NCI-H510A treated with DMSO at 0.1 percent for 48 hours (cell line): ENCODE results near the gene SH3D19.

Experiments
- DNase-seq: peaks from one replicate; lab custom pipeline; 2025; lab: John Stamatoyannopoulos, UW

The SH3D19 gene

DNA sequence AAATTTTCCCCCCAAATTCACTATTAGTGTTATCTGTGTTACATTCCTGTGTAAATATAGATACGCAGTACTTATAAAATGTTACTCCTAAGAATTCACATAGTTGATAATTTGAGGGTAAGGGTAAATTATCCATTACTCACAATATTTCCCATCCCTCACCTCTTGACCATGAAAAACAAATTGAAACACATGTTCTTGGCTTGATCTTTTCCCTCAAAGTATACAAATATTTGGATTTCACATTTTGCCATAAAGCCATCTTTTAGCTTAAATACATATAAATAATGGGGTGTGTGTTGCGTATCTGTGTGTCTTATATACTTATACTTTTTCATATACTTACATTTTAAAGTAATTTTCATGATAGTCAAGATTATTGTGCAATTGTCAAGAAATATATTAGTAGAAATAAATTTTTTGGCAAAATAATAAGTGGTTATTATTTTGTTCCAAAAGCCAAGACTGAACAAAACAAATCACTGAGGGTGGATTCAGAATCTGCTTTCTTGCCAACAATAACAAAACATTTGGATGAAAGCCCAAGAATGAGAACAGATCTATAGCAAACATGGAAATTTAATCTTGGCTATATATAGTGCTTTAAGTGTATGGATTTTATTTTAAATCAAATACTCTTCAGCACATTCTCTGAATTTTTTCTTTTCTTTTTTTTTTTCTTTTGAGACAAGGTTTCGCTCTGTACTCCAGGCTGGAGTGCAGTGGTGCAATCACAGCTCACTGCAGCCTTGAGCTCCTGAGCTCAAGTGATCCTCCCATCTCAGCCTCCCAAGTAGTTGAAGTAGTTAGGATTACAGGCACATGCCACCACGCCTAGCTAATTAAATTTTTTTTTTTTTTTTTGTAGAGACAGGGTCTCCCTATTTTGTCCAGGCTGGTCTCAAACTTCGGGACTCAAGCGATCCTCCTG is 97.0 kb downstream of the SH3D19 start:
- DNase-seq, result no peak

DNA sequence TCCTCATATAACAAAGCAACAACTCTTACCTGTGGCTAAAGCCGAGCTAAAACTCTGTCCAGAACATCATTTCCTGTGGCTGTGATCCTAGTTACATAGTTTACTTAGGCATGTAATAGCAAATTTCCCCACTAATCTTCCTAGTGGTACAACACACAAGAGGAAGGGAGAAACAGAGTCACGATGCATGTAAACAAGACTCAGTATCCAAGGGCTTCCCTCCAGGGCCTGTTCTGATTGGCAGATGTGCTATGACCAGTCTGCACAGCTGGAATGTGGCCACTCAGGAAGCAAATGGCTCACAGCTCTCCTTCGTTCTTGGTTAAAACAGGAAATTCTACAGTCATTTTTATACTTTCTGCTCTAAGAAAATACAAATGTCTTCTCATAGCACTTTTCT is 97.7 kb downstream of the SH3D19 start:
- DNase-seq, result no peak

DNA sequence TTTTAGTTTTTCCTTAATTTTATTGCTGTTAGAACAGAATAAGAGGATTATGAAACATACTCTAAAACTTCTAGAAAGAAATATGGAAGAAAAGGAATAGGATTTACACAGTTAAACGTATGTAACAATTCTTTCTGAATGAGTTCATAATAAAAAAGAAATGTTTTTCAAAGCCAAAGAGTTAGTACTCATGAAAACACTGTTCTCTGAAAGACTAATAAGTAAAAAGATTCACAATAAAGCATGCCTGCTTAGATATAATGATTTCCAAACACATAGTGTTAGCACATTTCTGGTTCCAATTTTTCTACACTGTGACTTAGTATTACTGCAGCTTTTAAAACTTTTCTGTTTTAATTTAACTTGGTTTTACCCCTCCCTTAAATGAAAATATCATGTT is 98.2 kb downstream of the SH3D19 start:
- no peak for DNase-seq

DNA sequence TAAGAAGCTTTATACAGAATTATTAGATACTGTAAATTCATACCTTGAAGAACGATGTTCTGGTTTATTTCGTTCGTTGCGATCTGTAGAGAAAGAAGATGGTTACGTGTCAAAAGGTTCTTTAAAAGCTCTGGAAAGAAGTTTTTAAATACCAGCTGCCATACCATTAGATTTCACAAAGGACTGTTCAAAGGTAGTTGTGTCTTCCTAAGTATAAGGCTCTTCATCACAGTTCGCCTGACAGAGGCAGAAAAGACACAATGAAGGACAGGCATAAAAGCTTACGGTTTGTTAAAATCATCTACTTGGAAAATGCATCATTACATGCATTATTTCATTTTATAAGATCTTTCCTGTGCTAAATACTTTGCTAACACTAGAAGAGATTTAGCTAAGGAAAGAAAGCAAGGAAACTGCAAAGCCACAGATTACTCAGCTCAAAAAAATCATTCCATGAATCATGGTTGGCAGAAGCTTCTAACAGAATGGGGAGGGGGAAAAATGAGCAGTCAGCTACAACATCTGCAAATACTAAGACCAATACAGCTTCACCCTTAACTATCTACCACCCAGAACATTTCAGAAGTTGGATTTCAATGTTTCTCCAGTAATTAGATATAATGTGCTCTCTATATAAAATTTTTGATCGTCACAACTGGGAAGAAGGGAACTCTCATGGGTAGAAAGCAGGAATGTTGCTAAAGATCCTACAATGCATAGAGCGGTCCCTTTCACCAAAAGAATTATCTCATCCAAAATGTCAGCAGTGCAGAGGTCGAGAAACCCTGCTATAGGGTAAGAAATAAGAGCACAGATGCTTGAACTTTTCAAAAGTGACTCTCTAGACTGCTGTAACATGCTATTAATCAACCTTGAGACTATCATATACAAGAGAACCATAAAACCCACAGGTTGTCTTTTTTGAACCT is 99.1 kb downstream of the SH3D19 start:
- no peak for DNase-seq

DNA sequence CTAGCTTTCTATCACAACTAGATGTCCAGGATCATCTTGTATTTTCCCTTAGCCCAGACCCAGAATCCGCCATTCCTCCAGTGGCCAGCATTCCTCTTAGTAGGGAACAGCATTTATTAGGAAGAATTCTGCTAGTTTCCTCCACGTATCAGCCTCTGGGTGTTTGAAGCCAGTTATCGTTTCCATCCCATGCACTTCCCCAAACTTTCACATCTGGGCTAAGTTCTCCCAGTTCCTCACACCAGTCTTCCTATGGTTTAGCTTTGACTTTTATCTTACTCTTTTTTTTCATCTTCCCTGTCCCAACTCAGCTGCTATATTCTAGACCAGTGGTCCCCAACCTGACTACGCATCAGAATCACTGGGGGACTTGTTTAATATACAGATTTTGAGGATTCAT is 101.9 kb downstream of the SH3D19 start:
- DNase-seq, result no peak

DNA sequence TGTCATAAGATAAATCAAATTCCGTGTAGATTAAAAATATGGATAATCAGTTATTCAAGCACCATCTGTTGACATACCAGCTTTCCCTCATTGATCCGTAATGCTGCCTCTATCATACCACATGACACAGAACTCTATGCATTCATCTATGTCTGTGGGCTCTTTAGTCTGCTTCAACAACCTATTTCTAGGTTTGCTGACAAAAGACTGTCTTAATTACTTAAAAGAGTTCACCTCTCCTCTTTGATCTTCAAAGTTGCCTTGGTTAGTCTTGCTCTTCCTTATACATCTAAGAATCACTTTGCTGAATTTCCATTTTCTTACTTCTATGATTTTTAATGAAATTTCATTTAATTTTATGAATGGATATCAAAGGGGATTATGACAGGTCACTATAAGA is 105.5 kb downstream of the SH3D19 start:
- no peak for DNase-seq

DNA sequence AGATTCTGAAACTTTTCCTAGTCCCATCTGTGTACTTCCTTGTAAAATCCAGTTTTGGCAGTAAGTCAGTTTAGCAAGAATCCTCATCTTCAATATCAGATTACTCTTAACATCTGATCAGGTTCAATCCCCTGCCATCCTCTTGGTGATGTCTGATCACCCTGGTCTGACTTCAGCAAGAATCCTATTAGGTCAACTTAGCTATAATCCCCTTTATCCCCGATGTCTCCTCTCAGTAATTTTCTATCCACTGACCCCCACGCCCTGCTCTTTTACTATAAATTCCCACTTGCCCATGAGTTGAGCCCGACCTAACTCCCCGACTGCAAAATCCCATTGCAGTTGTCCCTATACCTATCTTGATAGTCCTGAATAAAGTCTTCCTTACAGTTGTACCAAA is 106.3 kb downstream of the SH3D19 start:
- no peak for DNase-seq

DNA sequence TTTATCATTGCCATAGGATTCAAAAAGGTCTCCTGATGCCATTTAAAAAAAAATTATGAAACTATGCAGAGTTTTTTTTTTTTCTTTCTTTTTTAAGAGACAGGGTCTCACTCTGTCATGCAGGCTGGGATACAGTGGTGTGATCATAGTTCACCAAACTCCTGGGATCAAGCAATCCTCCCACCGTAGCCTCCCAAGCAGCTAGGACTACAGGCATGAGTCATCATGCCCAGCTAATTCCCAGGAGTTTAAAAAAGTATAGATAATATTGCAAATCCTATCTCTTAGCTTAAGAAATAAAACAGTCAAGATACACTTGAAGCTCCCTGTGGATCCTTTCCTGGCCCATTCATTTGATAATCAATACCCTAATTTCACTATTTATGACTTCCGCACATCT is 107.1 kb downstream of the SH3D19 start:
- DNase-seq, result no peak

DNA sequence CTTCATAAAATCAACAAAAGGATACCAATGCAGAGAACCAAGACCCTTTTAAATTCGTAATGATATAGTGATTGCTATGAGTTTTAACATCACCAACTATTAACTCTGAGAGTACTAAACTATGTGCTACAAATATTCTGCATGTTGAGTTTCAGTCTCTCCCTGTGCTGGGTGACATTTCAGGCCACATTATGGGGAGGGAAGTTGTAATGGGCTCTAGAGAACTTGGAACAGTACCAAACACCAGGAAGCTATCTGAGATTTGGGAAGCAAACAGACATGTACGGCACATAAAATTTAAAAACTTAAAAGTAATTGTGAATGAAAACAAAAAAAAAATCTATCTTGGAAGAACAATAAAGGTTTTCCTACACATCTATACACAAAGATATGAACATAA is 108.1 kb downstream of the SH3D19 start:
- no peak for DNase-seq

DNA sequence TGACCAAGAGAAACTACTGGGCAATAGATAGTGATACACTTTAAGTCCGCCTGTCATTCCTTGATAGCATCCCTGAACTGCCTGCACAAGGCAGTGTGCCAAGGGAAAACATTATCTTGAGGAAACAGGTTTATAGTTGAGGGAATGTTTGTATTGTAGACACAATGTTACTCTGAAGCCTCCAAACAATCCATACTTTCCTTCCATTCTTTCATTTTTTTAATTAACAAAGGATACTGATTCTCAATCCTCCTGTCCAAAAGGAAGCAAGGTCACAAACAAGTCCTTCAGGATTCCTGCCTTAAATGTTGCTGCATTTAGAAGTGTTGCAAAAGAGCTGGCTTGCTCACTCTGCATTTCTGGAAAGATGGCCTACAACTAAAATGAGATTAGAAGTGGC is 110.1 kb downstream of the SH3D19 start:
- DNase-seq, result no peak

DNA sequence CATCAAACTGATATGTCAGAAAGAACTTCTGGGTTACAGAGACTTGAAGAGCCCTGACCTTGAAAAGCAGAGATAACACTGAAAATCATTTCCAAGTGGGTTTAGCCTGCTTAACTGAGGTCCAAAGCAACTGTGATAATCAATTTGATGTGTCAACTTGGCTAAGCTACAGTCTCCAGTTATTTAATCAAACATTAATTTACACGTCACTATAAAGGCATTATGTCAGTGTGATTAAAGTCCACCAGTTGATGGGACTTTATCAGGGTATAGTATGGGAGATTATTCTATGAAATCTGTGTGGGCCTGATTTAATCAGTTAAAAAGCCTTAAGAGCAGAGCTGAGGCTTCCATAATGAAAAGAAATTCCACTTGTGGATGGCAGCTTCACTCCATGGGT is 117.5 kb downstream of the SH3D19 start:
- DNase-seq, result no peak

DNA sequence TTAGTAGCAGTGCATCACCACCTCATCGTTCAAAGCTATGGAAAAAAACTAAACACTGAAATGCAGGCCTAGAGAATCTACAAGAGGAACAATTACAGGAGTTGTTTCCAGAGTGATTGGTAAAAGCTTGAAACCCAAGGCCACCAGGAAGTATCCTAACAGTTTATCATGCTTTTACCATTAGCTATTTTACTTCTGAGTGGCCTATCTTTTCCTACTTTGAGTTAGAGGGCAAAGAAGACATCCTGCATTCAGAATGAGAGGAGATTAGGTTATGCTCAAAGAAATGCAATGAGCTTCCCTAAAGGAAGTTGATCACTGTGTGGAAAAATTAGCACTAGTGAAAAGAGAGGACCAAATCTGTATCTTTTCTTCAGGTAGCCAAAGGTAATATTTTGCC is 118.2 kb downstream of the SH3D19 start:
- DNase-seq, result no peak

DNA sequence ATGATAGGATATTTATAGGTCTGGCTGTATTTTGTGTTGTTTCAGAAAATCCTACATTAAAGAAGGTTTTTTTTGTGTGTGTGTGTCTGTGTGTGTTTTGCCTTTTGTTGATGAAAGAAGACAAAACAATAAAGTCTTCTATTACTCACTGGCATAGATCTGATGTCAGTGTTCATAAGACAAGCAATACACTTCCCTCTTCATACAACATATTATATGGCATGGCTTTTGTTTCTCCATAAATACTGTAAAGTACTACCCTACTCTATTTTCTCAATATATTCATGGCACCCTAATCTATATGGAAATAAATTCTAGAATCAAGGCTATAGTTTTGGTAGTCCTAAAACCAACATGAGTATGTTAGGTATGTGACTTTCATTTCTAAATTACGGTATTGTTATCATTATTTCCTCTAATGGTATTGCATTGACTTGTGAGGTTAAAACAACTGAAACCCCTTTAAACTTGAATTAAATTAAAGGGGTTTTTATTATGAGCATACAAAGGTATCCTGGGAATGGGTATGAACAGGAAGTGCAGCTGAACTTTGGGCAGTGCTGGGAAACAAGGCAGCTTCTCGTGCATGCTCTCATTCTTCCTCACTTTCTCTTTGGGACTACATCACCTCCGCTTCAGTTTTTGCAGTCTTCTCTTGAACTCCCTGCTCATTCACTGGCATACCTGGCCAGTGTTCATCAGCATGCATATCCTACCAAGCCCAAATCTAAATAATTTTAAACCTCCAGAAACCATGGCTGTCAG is 119.0 kb downstream of the SH3D19 start:
- DNase-seq, result no peak

DNA sequence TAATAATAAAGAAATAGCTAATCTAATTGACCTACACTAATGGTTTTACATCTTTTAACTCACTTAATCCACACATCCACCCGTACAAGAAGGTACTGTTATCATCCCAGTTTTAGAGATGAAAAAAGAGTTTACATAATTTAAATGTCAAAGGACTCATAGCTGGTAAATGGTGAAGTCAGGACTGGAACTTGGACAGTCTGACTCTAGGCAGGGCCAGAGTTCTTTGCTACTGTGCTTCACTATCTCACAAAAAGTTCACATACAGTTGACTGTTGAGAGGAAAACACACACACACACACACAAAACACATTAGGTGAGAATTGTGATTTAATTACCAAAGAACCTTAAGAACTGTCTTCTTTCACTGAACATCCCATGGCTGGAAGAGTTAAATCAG is 119.7 kb downstream of the SH3D19 start:
- DNase-seq, result no peak

DNA sequence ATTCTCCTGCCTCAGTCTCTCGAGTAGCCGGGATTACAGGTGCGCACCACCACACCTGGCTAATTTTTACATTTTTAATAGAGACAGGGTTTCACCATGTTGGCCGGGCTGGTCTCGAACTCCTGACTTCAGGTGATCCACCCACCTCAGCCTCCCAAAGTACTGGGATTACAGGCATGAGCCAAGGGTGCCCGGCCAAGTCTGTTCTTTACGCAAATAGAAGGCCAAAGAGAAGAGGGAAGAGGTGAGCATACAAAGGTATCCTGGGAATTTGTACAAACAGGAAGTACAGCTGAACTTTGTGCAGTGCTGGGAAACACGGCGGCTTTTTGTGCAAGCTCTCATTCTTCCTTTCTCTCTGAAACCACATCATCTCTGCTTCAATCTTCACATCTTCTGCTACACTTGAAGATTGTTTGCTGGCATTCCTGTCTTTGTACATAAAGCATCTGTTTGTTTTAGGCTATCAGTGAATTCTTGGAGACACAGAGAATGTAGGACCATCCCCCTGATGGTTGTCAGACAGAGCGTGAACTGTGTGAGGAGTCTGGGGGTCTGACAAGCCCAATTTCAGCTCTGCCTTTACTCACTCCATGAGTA is 120.4 kb downstream of the SH3D19 start:
- no peak for DNase-seq

DNA sequence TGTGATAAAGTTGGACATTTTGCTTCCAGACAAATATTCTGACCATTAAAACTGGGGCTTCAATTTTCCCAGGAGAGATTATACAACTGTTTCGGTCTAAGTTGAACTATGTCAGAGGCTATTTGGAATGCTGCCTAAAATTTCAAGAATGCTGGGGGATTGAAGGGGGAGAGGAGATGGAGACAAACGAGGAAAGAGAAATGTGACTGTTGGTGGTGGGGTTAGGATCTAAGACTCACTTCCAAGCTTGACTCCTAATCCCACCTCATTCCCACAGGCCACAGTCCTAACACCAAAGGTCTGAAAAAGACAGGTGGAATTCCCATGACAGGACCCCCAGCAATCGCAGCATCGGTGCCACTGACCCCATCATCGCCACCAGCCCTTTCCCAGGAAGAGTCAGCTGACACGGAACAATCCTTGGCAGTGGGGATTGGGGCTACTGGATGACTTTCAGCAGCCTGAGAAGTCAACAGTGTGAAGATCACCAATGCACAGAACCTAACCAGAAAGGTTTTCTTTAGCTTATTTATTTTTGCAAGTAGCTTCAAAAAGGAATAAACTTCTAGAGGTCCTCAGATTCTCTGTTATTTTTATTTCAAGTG is 122.5 kb downstream of the SH3D19 start:
- DNase-seq, result no peak

DNA sequence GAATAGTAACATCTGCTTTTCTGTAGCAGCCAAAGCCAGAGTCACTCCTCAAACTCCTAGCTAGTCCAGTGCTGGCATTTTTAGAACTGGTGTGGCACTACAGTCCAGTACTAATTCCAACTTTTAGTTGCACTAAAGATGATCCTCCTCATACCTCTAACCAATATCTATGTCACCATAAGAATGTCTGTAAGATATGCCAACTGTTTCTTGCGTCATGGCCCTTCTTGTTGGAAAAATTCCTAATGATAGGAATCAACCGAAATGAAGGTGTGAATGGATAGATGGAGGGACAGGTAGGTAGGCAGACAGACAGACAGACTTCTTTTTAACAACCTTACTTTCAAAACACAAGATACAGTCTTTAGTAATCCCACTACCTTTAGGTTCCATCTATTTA is 123.0 kb downstream of the SH3D19 start:
- DNase-seq, result no peak

DNA sequence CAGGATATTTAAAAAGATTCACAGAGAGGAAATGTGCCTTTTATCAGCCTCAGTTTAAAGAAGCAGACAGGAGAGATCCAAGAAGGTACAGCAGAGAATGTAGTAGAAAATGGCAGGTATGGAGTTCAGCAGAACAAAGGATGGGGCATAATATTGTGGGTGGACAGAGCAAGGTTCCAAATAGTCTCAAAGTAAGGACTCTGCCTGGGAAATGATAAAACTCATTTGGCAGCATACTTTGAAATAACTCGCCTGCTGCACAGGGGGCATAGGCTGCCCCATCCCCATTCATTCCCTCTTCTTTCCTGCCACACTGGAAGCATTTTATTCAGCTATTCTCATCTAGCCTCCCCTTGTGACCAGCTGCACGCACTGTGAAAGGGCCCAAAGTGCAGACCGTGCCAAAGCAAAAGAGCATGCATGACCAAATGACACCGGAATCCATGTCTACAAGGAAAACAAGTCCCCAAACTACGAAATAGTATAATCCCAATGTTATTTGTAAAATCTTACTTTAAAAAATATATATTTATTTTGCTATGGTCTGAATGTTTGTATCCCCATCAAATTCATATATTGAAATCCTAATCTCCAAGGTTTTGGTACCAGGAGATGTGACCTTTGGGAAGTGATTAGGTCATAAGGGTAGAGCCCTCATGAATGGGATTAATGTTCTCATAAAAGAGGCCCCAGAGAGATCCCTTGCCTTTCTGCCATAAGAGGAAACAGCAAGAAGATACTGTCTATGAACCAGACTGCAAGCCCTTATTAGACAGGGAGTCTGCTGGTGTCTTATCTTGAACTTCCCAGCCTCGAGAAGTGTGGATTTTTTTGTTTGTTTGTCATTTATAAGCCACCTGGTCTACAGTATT is 125.8 kb downstream of the SH3D19 start:
- DNase-seq, result no peak

DNA sequence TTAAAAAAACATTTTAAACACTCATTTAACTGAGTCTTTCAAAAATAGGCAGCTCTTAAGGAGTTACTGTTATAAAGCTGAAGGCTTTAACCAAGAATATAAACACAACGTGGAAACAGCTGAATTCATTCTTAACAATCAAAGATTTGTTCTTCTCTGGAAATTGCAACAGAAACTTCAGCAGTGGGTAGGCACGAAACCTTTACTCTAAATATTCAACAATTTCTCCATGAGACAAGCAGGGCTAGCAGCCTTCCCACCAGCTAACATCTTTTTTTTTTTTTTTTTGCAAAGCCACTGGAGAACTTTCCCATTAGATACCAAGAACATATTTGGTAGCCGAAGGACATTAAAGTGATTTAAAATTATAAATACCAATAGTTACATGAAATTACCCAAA is 126.7 kb downstream of the SH3D19 start:
- no peak for DNase-seq

DNA sequence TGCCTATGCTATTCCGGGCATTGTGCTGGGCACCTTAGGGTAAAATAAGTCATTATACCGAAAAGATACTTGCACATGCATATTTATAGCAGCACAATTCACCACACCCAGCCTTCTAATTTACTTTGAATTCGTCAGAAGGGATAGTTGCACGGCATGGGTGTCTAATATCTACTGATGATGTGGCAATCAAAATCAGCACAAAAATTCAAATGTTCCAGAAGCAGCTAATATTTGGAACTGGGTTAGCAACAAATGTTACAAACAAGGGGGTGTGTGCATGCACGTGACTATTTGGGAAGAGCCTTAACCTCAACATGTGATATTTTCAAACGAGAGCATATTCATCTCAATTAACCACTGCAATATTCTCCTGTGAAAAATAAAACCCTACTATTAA is 128.2 kb downstream of the SH3D19 start:
- no peak for DNase-seq
